Suppressor macrophage treated with lipopolysaccharide for 4 hours (primary cell): Measurements from ENCODE around the gene TMEM132C.
A peak's percentile ranks its signal among the peaks of the same experiment; 100 is the strongest.
"Not testable (repeated sequence)": the region's sequence is repeated elsewhere in the genome, so short reads cannot be mapped to it uniquely, and the experiment has no call there.

Experiments
- DNase-seq: peaks from one replicate; pipeline ENCODE4 v3.0.0-alpha.2; 2020

TMEM132C gene

DNA sequence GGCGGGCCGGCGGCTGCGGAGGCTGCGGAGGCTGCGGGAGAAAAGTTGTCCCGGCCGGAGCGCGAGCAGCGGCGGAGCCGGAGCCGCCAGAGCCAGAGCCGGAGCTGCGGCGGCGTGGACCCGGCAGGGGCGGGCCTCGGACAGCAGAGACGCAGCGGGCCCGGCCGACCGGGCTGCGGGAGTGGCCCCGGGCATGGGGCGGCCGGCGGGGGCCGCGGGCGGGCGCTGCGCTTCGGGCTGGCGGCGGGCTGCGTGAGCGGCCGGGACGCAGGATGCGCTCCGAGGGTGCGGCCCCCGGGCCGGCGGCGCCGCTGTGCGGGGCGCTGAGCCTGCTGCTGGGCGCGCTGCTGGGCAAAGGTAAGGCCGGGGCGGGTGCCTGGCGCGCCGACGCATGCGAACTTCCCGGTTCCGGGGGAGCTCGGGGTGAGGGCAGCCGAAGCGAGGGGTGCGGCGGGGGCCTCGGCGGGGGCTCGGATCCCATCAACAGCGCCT lies at the start of gene TMEM132C:
TMEM132C (plus strand) TSS at position 40 of the 492 bp plus-strand sequence; CDS start at position 273, 233 bp downstream.
- no peak for DNase-seq

GRCh38 chr12:128224226-128224625 lies 42.7 kb upstream of the TMEM132C start:
- DNase-seq, result no peak

DNA sequence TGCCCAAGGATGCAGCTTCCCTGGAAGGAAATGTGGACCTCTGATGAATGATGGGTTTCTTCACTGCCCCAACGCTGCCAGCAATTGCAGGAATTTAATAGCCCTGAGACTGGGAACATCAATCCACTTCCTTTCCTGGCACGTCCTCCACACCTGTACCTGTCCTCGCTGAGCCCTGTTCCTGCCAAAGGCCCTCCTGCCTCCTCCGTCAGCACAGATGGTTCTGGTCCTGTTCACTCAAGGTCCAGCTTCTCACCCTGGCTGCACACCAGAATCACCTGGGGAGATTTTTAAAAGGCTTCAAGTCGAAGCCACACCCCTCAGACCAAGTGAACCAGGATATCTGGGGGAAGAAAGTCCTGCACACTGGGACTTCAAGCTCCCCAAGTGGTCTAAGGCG lies 38.4 kb upstream of the TMEM132C start:
- DNase-seq, result no peak

DNA sequence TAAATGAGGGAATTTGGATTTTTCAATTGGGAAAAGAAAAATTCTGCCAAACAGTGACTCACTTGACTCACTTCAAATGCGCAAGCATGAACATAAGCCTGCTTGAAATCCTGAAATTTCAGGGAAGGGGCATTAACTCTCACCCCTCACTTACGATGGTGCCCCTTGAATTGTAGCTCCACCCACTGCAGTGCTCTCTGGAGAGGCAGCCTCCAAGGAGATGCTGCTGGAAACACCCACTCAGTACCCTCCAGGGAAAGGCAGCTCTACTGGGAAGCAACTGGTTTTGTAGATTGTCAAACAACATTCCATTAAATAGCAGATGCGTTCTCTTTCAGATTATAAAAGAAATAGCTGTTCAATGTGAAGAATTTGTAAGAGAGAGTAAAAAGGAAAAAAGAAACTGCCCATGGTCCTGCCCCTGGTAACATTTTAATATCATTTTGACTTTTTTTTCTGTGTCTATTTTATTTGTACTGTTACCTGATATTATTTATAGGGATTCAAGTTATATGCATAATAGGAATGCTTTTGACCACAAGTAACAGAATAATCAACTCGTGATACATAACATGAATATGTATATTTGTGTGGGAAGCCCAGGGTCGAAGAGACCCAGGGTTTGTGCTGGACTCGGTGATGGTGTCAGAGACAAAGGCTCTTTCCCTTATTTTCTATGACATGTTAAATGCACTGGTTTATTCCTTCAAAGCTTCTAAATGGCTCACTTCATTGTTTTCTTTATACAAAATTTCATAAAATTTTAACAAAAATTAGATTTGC lies 31.1 kb upstream of the TMEM132C start:
- DNase-seq, result no peak

DNA sequence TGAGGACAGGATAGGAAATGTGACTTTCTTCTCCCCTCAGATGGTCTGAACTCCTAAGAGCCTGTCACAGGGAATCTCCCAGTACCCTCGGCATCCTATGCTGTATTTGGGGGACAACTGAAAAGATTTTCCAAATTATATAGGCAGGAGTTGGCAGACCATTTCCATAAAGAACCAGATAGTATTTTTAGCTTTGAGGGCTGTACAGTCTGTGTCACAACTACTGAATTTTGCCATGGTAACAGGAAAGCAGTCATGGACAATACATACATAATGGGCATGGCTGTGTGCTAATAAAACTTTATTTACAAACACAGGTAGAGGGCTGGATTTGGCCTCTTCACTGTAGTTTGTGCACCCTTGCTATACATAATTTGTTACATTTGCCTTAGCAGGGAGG lies 30.4 kb upstream of the TMEM132C start:
- DNase-seq, result no peak

DNA sequence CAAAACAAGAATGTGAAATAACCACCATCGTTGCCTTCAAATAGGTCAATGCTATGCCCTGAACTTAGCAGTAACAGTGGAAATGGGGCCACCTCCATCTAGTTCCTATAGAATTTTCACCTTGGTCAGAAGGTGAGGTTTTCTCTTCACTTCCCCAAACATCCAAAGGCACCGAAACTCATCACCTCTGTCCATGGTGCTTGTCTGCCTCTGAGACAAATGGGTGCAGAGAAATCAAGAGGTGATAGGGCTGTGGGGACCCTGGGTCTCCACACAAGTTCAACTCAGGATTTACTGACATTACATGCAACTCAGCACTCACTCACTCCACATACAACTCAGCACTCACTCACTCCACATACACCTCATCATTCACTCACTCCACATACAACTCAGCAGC lies 26.2 kb upstream of the TMEM132C start:
- DNase-seq, result no peak

DNA sequence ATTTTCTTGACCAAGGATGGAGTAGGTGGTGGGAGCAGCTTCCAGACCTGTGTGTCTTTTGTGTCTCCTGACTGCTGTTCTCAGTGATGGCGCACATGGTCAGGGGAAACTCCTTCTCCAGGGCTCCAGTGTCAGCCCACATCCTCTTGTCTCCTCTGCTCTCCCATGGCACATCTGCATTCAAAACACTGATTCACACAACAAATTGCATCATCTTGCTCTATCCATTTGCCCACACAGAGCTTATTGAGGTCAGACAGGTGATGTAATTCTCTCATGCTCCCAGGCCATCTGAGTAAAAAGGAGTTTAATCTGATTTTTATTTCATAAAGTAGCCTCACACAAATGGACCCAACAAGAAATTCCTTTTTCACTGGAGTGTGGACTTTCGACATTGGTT lies 21.8 kb upstream of the TMEM132C start:
- DNase-seq, result peak; percentile 0

DNA sequence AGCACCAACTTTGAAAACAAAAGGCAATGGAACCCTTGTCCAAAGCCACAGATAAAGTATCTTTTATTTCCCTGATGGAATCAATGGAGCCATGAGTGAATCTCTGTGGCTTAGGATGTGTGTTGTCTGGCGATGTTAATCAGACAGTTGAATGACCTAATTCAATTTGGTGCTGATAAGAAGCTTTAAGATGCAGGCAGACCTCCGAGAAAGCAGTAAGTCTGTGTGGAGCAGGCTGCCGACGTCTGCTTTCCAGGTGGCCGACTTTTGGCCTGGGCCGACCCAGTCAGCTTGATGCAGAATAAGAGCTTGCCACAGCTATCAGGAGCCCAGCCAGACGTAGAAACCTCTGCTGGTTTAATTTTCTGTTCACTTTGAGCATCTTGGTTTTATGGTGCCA lies 21.1 kb upstream of the TMEM132C start:
- no peak for DNase-seq

DNA sequence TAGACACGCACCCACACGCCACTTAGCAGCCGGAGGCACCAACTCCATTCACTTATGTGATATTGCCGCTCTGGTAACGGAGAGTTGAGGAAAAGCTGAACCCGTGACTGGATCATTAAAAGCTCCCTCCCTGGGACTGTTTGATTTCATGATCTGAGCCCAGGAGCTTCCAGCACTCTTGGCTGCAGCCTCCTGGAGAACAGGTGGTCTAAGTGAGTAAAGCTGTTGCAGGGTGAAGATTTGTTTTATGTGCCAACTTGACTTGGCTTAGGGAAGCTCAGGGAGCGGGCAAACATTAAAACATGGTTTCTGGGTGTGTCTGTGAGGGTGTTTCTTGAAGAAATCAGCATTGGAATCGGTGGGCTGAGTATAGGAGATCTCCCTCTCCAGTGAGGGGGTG lies 16.9 kb upstream of the TMEM132C start:
- no peak for DNase-seq

DNA sequence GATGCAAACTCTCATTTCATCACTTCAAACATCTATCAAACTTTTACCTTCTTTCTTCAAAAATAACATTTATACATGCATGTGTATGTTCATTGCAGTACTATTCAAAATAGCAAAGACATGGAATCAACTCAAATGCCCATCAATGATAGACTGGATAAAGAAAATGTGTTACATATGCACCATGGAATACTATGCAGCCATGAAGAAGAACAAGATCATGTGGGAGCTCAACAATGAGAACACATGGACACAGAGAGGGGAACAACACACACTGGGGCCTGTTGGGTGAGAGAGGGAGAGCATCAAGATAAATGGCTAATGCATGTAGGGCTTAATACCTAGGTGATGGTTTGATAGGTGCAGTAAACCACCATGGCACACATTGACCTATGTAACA lies 13.1 kb upstream of the TMEM132C start:
- DNase-seq, result not testable (repeated sequence)

DNA sequence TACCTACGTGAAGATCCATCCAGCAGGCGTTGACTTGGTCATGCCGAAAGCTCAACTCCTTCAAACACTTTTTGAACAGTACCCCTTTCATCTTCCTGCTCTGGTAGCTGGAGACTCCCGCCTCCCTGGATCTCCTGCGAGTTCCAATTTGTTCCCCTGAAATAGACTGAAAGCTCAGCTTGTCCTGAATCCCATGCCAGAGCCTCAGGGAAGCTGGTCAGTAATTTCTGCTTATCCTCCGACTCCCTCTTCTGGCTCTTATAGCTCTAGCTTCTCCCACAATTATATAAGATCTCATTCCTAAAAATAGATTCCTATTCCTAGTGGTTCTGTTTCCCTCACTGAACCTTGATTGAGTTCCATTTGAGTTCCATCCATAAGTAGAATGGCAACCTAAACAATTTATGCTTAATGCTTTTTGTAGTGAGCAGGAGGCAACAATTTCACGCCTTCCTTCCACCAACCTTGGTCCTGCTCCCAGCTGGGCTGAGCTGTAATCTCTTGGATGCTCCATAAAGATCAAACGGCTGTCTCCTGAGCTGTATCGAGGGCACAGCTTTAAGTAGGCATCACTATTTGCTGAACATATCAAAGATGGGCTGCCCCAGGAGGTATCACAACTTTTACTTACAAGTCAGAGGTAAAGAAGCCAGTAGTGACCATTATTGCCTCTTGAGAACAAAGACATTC lies 8.0 kb upstream of the TMEM132C start:
- DNase-seq, result no peak

DNA sequence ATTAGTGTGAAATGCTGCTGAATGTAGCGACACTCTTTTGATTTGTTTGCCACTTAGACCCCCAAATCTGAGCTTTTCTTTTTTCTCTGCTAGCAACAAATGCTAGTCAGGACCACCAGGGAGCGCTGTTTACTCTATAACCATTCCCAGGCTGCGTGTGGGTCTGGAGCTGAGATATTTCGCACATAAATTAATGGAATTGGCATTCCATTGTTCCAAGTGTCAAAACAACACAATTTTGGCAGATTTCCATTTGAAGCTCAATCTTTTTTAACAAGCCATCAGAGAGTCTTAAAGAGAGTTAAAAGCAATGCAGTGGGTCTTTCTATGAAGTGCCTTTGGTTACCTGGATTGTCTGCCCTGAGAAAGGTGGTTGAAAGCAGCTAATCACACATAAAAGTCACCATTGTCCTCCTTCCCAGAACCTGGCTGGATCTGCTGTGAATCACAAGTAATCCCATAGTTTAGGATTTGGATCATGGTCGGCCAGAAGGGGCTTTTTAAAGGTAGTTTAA lies 7.4 kb upstream of the TMEM132C start:
- DNase-seq, result peak; percentile 22

- no peak for DNase-seq
Measured at GRCh38 chr12:128261757-128262156, 5.2 kb upstream of the TMEM132C start.

- DNase-seq, result no peak
Measured at GRCh38 chr12:128265566-128265965, 1.4 kb upstream of the TMEM132C start.

GRCh38 chr12:128266086-128266485 lies 884 bp upstream of the TMEM132C start:
- DNase-seq, result no peak

- DNase-seq, result no peak
Measured at GRCh38 chr12:128266541-128267130, 334 bp upstream of the TMEM132C start.

- no peak for DNase-seq
Measured at GRCh38 chr12:128267651-128268378, 845 bp downstream of the TMEM132C start.

DNA sequence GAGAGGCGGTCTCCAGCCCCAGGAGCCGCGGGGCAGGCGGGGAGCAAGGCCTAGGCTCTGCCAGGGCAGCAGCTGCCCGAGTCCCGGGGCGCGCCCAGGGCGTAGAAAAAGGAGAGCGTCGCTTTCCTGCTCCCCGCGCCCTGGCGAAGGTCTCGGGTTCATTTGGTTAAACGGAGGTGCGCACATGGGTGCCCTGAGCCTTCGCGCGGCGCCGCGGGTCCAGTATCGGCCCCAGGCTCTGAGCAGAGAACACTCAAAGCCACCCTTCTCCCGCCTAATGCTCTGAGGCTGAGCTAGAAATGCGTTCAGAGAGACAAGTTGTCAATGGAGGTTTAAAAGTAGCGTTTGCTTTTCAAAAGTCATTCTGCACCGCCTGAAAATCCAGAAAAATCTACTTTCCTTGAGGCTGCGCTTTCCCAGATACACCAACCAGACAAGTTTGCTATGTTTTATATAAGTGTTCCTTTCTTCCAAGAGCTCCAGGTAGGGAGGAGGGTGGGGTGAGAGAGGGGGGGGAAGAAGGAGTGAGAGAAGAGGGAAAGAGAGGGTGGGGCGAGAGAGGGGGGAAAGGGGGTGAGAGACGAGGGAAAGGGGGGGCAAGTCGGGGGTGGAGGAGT lies 1.5 kb downstream of the TMEM132C start:
- DNase-seq, result no peak

DNA sequence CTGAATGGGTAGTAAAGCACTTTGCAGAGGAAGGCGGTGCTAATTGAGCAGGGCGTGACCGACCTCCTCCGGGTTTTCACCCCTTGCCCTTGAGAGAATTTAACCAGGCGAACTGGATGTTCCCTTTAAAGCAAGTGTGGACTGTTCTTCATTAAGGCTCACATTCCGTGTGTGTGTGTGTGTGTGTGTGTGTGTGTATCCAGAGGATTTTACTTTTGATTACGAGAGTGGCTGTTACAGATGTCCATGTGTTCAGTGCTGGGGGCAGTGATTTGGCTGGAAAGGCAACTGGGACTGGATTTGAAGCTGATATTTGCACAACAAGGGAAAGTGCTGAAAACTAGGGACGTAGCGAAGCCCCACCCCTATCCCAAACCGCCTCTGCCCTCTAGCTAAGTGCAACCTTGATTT lies 2.2 kb downstream of the TMEM132C start:
- no peak for DNase-seq

GRCh38 chr12:128276471-128276870 lies 9.5 kb downstream of the TMEM132C start:
- DNase-seq, result no peak

- DNase-seq, result no peak
Measured at GRCh38 chr12:128286970-128287369, 20.0 kb downstream of the TMEM132C start.

GRCh38 chr12:128288357-128288756 lies 21.4 kb downstream of the TMEM132C start:
- no peak for DNase-seq
